Activated CD8-positive, alpha-beta memory T cell treated with anti-CD3 and anti-CD28 coated beads for 24 hours (primary cell): ENCODE measurements around the gene ARFGAP1.
"Not testable (repeated sequence)": the region's sequence is repeated elsewhere in the genome, so short reads cannot be mapped to it uniquely, and the experiment has no call there.

Experiments used
- DNase-seq: peaks from one replicate; pipeline ENCODE4 v3.0.0-alpha.2; 2020

The ARFGAP1 gene

DNA sequence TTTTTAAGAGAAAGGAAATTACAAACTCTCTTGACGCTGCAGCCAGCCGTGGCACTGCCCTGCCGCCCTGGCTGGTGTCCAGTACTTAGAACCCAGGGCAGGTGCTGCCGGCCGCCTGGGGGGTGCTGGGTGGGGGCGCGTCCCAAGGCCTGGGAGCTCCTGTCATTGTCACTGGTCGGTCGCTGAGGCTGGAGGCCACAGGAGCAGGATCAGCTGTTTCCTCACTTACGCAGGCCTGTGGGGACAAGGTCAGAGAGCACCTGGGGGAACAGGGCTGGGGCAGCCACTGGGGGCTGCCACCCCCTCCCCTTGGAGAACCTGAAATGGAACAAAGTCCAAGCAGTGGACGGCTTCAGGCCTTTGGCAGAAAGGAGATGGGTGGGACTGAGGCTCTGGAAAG, 31.3 kb upstream of the ARFGAP1 start:
- no peak for DNase-seq

DNA sequence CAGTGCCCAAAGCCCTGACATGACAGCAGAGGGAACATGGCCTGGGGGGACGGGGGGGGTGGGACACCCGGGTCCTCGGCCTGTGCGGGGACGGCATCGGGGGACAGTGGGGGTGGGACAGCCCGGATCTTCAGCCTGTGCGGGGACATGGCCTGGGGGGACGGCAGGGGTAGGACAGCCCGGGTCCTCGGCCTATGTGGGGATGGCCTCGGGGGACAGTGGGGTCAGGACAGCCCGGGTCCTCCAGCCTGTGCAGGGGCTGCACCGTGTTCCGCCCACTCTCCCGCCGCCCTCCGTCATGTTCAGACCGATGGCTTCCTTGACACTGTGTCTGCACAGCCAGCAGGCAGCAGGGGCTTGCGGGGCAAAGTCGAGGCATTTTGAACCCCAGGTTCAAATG, 29.9 kb upstream of the ARFGAP1 start:
- no peak for DNase-seq

DNA sequence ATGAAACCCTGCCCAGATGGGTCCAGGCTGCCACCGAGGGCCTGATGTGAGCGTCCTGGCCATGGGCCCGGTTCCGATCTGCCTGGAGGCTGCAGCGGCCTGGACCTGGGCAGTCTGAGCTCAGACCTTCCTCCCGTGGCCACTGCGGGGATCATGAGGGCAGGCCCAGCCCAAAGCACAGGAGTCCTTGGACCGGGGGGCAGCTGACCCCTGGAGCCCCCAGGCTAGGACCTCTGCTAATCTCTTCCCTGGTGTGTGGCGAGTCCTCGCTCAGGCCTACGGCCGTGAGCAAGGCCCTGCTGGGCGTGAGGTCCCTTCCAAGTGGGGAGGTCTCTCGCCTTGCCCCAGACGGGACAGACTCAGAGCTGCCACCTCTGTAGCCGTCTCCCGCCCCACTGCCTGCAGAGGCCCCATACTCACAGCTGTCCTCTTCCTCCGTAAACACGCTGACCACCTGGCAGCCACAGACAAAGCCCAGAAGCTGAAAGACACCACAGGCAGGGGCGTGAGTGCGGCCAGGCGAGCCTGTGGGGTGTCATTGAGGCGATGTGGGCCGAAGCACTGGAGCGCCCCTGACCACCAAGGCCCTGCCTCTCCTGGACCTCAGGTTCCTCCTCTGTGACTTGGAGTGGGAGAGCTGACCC, 28.9 kb upstream of the ARFGAP1 start:
- no peak for DNase-seq

DNA sequence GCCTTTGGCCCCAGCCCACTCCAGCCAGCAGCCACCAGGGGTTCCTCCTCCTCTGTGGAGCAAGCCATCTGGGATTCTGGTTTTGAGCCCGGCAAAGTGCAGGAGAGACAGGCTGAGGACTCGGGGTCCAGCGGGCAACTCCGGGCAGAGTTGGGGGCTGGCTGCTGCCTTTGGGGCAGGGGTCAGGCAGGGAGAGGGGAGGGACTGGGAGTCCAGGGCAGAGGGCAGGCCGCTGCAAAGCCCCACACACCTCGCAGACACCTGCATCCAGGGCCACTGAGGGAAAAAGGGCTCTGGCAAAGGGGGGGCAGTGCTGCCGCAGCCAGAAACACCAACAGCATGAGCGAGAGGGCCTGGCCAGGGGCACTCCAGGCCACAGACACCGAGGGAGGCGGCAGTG, 28.1 kb upstream of the ARFGAP1 start:
- no peak for DNase-seq

DNA sequence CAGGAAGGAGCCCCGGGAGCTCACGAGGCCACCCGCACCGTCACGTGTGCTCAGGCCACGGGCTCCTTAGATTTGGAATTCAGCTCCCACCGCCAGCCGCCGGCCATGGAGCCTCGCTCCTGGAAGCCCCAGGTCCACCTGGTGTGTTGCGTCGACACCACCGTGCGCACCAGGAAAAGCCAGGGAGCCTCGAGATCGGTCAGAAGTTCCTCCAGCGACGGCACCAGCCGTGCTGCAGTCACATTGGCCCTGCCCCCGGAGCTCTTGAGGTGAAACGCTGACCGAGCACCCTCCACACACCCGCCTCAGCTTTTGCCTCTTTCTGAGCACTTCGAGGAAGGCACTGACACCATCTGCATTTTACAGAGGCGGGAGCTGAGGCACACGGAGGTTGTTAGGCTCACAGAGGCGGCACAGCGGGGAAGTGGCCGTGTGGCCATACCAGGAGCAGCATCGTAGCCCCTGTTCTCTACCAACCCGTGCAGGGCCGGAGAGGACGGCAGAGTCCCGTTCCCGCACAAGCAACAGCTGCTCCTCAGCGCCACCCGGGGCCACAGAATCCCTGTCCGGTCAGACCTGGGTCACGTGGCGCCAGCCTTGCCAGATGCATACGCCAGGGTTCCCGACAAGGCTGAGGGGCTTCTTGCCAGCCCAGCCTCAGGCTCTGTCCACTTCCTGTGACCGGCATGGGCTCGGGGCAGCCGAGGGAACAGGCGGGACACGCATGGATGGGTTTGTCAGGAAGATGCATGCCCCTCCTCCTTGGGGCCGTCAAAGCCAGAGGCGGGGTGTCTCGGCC, 25.9 kb upstream of the ARFGAP1 start:
- no peak for DNase-seq

DNA sequence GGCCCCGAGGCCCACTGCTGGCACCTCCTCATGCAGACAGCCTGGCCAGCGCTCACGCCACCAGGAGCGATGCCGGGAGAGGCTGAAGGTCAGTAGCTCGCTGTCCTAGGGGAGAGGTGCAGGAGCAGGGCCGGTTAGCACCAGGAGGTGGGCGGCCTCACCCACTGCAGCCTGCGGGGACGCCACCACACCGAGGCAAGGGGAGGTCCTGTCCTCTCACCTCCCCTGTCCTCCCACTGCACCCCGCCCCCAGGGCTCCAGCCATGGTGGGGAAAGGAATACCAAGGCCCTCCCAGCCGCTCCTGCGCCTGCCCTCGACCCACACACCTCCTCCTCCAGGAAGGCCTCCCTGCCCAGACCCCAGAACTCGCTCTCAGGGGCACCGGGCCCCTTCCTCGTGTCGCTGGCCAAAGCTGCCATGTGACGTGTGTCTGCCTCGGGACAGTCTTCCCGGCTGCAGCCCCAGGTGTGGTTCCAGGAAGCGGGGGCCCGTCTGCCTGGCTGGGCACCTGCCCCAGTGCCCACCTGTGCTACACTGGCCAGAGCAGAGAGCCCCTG, 24.9 kb upstream of the ARFGAP1 start:
- DNase-seq = no peak

DNA sequence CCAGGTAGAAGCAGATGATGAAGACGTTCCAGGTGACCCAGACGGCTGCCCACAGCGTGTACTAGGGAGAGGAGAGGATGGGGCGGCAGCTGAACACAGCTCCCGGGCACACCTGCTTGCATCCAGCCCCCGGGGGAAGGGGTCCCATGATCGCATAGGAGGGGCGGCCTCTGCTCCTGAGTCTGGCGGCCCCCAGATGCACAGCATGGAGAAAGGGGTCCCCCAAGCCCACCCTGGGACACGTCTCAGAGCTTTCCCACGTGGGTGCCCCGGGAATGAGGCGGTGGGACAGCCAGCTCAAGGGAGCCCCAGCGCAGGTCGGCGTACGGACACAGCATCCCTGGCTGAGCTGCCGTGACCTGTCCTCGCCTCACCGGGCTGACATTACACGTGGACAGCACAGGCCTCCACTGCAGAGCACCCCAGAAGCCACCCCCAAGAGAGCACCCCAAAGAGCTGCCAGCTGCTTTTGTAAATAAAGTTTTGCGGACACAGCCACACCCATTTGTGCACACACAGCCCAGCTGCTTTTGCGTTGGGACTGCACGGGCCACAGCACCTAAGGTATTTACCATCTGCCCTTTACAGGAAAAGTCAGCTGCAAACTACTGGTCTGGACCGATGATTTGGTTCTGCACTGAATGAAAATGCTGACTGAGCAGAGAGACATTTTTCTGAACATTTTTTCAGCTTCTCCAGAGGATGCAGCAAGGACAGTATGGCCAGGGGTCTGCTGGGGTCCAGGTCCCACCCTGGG, 23.6 kb upstream of the ARFGAP1 start:
- DNase-seq = no peak

DNA sequence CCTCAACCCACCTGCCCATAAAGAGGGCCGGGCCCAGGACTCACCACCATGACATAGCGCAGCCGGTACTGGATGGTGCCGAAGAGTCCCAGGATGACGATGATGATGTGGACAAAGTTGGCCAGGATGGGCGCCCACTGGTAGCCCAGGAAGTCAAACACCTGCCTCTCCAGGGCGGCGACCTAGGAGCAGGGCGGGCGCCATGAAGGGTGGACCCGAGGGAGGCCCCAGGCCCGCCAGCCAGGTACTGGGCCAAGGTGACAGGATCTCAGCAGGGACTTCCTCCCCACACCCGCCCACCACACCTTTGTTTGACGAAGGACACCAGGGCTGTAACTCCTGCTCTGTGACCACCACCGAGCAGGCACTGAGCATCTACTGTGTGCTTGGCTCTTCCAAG, 22.7 kb upstream of the ARFGAP1 start:
- DNase-seq = no peak

DNA sequence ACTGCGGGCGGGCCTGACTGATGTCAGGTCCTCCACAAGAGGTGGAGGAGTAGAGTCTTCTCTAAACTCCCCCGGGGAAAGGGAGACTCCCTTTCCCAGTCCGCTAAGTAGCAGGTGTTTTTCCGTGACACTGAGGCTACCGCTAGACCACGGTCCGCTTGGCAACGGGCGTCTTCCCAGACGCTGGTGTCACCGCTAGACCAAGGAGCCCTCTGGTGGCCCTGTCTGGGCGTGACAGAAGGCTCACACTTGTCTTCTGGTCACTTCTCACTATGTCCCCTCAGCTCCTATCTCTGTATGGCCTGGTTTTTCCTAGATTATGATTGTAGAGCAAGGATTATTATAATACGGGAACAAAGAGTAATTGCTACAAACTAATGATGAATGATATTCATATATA, 21.3 kb upstream of the ARFGAP1 start:
- not testable (repeated sequence) for DNase-seq

DNA sequence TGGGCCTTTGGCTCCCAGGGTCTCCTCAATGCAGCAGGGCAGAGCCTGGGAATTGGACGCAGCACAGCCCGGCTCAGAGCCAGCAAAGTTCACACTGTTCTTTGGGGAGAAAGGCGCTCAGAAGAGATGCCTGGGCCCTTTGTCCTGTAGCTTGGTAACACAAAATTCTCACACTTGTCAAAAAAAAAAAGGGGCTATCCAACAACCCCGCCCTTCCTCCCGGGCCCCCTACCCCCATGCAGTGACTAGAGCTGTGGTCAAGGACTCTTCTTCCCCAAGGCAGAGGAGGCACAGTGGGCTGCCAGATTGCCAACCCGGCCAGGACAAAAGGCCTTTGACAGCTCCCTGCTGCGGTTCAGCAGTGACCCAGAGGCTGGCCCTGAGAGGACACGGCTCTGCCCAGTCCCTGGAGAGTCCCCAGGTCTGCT, 20.3 kb upstream of the ARFGAP1 start:
- DNase-seq = no peak

DNA sequence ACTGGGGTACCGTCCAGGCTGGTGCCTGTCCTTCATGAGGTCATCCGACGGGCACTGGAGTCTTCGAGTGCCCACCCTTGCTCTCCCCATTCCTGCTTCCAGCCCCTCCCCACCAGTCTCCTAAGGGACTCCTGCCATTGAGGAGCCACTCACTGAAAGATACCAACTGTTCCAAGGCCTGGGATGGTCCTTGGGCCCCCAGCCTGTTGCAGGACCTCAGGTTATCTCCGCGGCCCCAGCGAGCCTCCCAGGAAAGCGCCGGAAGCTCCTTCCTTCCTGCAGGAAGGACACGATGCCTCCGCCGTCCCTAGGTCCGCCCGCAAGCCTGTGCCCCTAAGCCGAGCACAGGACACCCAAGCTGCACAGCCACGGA, 19.6 kb upstream of the ARFGAP1 start:
- DNase-seq = no peak

DNA sequence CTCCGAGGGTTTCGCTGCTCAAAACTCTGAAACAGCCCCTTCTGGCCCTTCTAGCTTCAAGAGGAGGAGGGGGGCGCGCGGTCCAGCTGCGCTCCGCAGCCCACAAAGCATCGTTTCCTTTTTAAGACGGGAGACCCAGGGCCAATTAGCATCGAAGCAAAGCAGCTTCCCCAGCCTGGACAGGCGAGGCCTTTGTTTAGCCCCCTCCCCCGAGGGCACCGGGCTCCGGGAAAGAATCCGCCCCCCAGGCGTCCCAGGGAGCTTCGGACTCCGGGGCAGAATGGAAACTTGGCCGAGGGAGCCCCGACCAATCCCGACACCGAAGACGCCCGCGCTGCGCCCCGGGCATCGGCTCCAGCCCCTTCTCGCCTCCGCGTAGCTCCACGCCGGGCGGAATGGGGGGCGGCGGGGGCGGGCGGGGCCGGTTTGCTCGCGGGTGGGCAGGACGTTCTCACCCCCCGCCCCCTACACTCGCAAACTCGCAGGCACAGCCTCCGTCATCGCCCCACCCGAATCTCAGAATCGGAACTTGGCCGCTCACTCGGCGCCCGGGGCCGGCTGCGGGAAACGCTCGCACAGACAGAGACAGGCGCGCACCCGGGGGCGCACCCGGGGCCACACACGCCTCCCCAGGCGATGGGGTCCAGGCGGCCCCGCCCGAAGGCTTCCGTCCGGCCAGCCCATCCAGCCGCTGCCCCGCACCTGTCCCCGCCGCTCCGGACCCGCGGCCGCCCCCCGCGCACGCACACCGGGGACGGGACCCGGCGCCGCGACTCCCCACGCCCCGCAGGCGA, 19.0 kb upstream of the ARFGAP1 start:
- DNase-seq = no peak

DNA sequence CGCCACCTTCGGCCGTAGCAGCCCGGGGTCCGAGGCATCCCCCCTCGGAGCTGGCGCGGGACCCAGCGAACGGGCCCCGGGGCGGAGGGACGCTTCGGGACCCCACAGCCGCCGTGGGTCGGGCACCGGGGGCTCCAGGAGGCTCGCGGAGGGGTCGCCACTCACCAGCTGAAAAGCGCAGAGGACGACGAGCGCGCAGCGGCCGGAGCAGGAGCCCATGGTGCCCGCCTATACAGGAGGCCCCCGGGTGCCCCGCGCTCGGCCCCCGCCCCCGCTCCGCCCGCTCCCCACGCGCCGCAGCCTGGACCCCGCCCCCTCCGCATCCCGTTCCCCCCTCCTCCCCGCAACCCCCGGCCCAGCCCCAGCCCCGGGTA, 18.4 kb upstream of the ARFGAP1 start, which contains the start of gene NKAIN4:
TSS of gene NKAIN4 (minus strand) at position 232 of the 374 bp plus-strand sequence. CDS start at position 219, 13 bp downstream.
- DNase-seq = no peak

DNA sequence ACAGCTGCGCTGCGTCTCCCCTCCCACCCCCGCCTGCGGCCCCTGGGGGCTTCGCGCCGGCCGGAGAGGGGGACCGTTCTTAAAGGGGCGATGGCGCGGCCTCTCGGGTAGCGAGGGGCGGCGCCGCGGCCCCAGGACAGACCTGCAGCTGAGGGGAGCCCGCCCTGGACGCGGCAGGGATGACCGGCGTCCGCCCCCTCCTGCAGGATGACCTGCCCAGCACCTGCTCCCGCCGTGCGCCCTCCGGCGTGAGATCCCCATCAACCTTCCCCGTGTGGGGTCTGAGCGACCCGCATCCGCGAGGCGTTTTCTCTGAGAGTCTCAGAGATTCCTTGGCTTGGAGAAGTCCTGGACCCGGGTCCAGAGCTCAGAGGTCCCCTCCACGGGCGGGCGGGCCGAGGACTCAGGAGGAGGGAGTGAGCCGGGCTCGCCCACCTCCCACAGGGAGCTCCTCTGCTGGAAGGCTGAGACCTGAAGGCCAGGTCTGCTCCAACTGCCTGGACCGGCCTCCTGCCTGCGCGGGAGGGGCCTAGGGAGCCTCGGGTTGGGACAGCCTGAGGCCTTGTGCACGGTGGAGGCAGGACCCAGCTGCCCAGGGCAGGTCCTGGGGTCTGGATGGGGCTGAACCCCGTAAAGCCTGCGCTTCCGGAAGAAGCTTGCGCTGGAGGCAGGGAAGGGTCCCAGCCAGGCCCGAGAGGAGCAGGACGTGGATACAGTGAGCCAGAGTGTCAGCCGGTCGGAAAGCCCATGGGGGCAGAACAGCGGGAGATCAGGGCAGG, 17.8 kb upstream of the ARFGAP1 start:
- DNase-seq = no peak

DNA sequence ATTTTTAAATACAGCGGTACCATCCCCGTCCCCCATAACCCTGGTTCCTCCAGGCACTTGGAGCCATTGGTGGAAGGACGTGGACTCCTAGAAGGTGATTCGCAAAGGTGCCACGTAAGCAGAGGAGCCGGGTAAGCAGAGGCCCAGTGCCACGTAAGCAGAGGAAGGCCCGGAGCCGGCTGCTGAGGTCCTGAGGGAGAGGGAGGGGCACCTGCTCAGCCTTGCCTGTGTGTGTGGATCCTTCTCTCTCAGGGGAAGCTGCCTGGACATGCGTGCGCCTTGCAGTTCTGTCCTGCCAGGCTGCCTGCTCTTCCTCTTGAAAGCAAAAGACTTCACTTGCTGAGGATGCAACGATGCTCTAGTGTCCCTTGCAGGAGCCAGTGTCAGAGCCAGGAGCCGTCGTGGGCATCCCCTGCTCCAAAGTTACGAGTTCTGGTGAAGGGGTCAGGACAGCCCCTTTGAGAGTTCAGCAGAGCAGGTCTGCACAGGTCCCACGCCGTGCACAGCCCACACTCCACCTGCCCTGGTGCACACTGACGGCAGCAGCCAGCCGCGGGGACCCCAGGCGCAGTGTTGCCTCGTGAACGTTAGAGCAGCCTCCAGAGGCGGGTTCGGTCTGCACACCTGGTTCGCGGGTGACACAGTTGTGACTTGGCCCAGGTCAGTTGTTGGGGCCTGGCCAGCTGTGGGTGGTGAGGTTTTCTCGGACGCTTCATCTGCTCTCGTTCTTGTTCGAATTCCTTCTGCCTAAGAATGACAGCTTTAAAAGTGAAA, 16.5 kb upstream of the ARFGAP1 start:
- DNase-seq = no peak

DNA sequence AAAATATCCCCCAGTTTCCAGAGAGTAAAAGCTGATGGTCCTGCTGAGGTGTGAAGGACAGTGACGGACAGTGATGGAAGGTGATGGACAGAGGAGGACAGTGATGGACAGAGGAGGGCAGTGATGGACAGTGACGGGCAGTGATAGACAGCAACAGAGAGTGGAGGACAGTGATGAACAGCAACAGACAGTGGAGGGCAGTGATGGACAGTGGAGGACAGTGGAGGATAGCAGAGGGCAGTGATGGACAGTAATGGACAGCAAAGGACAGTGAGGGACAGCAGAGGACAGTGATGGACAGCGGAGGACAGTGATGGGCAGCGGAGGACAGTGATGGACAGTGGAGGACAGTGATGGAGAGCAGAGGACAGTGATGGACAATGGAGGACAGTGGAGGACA, 15.7 kb upstream of the ARFGAP1 start:
- DNase-seq = no peak

DNA sequence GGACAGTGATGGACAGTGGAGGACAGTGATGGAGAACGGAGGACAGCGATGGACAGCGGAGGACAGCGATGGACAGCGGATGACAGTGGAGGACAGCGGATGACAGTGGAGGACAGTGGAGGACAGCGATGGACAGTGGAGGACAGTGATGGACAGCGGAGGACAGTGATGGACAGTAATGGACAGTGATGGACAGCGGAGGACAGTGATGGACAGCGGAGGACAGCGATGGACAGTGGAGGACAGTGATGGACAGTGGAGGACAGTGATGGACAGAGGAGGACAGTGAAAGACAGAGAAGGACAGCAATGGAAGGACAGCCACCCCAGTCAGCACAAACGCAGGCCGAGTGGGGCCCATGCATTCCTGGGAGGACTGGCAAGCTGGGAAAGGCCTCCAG, 15.0 kb upstream of the ARFGAP1 start:
- no peak for DNase-seq

DNA sequence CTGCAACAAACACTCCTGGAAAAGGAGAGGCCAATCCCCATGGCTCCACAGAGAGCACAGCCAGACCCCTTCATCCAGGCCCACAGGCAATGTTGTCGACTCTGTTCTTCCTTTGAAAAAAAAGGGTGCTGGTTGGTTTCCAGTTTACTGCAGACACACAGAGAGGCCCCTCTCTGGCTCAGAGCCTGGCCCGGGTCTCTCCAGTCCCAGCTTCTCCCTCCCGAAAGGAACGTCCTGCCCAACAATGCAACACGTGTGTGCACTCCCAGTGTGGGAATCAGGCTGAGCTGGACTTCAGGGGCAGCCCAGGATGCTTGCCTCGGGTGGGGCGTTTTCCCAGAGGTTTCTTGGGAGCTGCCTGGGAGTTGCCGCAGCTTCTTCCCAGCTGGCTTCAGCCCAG, 13.8 kb upstream of the ARFGAP1 start:
- DNase-seq = no peak

DNA sequence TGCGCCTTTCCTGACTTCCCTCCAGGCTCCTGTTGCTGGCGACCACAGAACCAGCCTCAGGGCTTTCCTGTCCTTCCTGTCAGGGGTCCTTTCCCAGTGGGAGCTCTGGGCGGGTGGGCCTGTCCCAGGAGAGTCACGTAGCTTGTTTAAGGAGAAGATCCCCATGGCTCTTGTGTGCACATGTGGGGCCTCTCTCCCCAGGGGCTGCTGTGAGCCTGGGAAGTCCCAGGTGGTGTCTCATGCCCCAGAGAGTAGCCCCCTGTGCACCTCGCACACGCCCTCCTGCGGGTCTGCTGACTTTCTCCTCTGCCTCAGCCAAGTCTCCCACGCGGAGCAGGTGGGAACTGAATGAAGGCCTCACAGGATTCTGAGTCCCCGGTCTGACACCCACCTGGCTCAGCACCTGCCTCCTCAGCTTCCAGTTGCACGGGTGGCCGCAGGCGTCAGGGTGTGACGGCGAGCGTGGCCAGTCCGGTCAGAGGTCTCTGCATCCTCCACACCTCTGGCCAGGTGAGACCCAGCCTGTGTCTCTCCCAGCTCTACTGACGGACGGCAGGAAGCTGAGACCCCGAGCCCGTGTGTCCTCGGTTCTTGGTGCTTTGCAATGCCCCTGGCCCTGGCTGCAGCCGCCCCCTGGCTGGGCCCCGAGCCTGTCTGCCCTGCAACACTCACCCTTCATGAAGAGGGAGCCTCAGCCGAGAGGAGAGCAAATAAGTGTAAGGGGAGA, 12.7 kb upstream of the ARFGAP1 start:
- DNase-seq = no peak

DNA sequence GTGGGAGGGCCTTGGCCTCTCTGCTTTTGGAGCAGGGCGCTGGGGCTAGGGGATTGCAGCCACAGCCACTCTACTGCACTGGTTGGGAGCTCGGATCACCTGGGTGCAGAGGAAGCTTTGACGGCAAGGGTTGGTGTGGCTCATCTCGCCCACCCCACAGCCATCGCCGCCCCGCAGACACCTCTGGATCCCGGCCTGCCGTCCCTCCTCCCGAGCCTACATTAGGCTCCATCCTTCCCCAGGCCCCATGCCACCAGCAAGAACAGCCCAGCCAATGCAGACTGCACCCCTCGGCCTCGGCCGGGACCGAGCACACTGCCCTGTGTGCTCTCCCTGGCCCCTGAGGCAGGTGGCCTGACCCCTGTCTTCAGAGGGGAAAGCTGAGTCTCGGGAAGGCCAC, 12.1 kb upstream of the ARFGAP1 start:
- DNase-seq = no peak
